ENCODE results near the gene C5orf63.

C5orf63 gene

DNA sequence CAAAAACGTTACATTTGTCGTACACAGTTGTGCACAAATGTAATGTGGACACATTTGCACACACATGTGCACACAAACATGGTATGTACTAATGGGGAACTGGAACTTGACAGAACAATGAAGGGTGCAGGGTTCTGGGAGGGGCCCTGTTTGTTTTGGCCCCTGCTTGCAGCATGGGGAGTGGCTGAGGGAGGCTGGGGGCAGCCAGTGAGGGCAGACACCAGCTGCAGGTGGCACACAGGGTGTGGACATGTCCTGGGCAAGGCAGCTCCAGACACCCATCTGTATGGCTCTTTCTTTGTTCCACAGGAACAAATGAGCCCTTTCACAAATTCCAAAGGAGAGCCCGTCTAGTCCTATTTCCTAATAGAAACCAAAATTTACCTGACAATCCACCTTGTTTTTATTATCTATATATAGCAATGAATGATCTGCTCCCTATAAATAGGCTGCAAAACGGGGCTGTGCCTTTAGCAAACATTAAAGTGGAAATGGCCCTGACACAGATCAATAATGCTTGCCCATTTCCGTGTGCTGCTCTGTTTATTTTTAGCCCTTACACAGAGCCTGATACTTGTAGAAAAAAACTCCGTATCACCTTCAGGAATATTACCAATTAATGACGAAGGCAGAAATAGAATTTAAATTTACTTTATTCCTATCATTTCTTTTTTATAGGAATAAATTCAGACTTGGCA, 69.4 kb downstream of the C5orf63 start:
- Histone ChIP-seq H3K27me3 (no peaks in the 10 kb centered on the region), H3K4me2 (peak overlapping the region; percentile 67), H3K9ac (no peak overlapping the region), H3K4me3 (no peak overlapping the region), H3K36me3 (peaks cover 33% of the 10 kb centered on the region), H3K9me3 (peaks cover 23% of the 10 kb centered on the region), H4K20me1 (no peaks in the 10 kb centered on the region), H3K27ac (peak overlapping the region; percentile 26), H3K4me1 (peaks cover 73% of the 10 kb centered on the region)
- no peak for TF ChIP-seq Cebpa-rat (IDR thresholded peaks at IDR 0.05)

DNA sequence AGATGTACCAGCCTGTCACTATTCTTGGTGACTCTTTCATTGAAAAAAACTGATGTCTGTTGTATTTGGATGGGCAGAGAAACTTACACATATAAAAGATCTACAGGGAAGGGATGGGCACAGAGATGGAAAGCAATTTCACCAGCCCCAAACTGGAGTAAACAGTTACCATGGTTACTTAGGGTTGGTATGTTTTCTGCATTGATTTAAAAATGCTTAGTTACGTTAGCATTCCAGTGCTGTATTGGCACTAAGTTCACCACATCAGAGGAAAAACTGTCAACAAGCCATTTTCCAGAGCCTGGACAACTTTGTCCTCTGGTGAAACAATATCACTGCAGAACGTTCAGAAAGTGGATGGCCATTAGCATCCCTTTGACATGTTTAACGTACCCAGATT, 70.9 kb downstream of the C5orf63 start:
- H3K9ac ChIP-seq: no peak overlapping the region
- H3K27me3 ChIP-seq: no peaks in the 10 kb centered on the region
- H3K4me1 ChIP-seq: peaks cover 73% of the 10 kb centered on the region
- TF ChIP-seq Cebpa-rat (IDR thresholded peaks at IDR 0.05): no peak
- H3K36me3 ChIP-seq: peaks cover 27% of the 10 kb centered on the region; the same call in 1 of the 2 replicates
- no peak overlapping the region for H3K4me3 ChIP-seq
- H4K20me1 ChIP-seq: no peaks in the 10 kb centered on the region
- H3K4me2 ChIP-seq: peak overlapping the region; percentile 43; the same call in 1 of the 2 replicates
- H3K9me3 ChIP-seq: peaks cover 16% of the 10 kb centered on the region
- H3K27ac ChIP-seq: no peak overlapping the region; the same call in 1 of the 2 replicates

DNA sequence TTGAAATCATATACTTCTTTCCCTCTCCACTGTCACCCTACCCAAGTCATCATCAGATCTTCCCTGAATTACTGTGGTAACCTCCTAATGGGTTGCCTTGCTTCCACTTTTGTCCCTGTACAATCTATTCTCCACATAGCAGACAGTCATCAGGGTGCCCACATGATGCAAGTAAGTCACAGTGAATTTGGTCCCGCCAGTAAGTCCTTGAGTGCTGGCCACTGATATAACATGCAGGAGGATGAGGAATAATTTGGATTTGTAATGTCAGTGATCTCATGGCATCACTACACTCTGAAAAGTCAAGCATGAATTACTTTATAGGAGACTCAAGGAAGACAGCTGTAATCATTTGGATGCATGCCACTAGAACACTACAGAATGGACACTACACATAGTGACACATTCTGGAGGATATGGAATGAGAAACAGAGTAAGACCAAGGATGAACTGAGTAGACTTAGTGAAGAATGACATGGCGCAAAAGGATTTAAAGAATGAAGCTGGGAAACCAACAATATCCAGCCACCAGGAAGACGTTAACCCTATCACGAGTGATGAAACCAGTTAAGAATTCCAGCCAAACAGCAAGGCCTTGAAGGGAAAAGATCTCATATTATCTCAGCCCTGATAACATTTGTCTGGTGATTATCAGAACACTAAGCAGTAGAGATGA, 71.5 kb downstream of the C5orf63 start:
- no peak overlapping the region for H3K4me3 ChIP-seq
- H3K9ac ChIP-seq: no peak overlapping the region
- peaks cover 68% of the 10 kb centered on the region for H3K4me1 ChIP-seq
- no peak overlapping the region for H3K4me2 ChIP-seq
- peaks cover 20% of the 10 kb centered on the region for H3K9me3 ChIP-seq
- TF ChIP-seq Cebpa-rat (IDR thresholded peaks at IDR 0.05): no peak
- no peaks in the 10 kb centered on the region for H3K27me3 ChIP-seq
- H4K20me1 ChIP-seq: no peaks in the 10 kb centered on the region
- peaks cover 31% of the 10 kb centered on the region; the same call in 1 of the 2 replicates for H3K36me3 ChIP-seq
- no peak overlapping the region for H3K27ac ChIP-seq

Measured in BLaER1 (cell line).